GM21515 (cell line): ENCODE data around the gene CNTNAP2.

Experiments used
- ATAC-seq: cut with Tn5 transposase; IDR thresholded peaks from one replicate; pipeline ENCODE4 v1.9.1; 2021; ENCODE audit not compliant: unreplicated experiment

Gene CNTNAP2

DNA sequence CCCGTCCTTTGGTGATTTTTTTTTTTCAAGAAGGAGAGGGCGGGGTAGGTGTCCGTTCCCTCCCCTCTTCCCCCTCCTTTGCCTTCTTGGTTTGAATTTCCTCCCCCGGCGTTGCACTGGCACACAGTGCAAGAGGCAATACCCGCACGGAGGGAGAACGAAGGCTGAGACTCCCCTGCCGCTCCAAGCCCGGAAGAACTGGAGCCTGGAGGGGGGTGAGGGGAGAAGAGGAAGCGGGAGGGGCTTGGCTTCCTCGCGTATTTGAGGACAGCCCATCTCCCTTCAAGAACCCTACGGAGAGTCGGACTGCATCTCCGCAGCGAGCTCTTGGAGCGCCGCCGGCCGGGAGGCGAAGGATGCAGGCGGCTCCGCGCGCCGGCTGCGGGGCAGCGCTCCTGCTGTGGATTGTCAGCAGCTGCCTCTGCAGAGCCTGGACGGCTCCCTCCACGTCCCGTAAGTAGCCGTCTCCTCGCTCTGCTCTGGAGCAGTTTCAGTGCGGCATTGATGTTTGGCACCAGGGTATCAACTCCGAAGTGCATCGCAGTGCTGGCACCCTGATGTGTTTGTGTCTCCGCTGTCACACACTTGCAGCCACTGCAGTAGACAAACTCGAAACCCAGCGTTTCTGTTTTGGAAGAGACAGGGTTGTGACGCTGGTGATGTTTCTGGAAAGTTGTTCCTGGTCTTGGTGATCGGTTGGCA lies at the start of gene CNTNAP2:
Gene CNTNAP2 (plus strand): TSS at position 281 of the 702 bp plus-strand sequence. CDS start 76 bp downstream, at position 357.
- no peak for ATAC-seq

DNA sequence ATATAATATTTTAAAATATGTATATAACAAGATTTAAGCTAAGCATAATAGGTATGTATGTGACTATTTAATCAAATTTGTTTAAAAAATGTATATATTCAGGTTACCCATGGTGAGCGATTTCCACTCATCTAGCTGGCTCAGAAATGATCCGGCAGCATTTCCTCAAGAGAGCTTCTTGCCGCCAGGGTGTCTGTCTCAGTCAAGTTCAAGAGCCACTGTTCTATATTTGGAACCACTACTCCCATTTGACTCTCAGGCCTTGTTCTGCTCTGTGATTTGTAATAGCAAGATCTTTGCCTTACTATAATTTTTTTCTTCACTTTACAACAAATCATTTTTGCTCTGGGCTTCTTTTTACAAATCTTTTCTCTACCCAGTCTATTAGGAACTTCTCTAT lies 48.7 kb upstream of the CNTNAP2 start:
- no peak for ATAC-seq

DNA sequence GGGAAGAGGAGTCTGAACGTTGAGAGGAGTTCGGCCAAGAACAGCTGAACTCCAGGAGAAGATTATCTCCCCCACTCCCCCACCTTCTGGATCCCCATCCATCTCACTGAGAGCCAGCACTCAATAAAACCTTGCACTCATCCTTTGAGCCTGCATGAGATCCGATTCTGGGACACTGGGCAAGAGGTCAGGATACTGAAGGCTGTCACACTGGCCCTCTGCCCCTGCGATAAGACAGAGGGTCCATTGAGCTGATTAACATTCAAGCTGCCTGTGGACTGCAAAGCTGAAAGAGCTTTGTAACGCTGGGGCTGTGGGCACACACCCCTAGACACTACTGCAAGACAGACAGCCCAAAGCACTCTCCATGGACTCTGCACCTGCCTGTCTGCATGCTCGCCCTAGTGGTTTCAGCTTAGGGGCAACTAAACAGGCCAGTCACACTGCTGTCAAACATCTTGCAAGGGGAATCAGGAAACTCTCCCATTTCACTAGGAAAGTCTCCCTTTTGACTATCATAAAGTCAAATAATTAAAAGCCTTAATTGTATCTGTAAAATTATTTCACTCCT lies 42.3 kb upstream of the CNTNAP2 start:
- no peak for ATAC-seq

- no peak for ATAC-seq
Observed at GRCh38 chr7:146076344-146076743, 40.3 kb upstream of the CNTNAP2 start.

GRCh38 chr7:146084086-146084485 lies 32.5 kb upstream of the CNTNAP2 start:
- no peak for ATAC-seq

- peak; percentile 92 for ATAC-seq
Observed at GRCh38 chr7:146090023-146090645, 26.5 kb upstream of the CNTNAP2 start.

DNA sequence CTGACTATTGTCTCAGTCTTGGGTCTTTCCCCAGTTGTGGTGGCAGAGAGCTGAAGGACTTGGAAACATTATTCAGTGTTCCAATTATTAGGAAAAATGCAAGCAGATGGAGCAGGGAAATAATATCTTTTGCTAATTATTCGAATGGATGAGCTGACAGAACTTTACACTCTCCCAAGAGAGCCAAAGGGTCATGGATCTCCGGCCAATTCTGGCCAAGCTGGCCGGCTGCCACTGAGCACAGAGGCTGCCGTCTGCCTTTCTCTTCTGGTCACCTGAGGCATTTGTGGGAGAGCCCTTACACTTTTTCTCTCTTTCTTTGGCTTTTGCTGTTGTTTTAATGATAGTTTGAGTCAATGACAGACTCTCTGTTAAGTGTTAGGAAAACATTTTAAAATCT lies 22.2 kb upstream of the CNTNAP2 start:
- ATAC-seq: no peak

DNA sequence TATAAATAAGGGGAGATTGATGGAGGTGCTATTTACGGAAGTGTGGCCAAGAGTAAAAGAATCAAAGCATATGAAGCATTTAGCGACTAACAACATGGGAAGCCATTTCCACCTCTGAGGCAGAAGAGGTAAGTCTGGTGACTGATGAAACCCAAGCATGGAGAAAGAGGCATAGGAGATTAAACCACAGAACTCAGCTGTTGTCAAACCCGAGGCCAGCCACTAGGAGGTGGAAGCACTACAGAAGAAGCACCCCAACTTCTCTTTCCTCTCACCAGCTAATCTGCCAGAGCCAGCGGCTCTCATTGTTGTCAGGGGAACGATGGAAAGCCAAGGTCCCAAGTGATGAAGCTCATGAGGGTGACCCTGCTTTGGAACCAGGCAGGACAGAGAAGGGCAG lies 19.6 kb upstream of the CNTNAP2 start:
- no peak for ATAC-seq

- ATAC-seq: no peak
Observed at GRCh38 chr7:146106319-146106718, 10.3 kb upstream of the CNTNAP2 start.

- no peak for ATAC-seq
Observed at GRCh38 chr7:146112755-146113154, 3.8 kb upstream of the CNTNAP2 start.

- ATAC-seq: no peak
Observed at GRCh38 chr7:146115548-146115850, 1.1 kb upstream of the CNTNAP2 start.

GRCh38 chr7:146115851-146116520 lies 615 bp upstream of the CNTNAP2 start:
- ATAC-seq: no peak

DNA sequence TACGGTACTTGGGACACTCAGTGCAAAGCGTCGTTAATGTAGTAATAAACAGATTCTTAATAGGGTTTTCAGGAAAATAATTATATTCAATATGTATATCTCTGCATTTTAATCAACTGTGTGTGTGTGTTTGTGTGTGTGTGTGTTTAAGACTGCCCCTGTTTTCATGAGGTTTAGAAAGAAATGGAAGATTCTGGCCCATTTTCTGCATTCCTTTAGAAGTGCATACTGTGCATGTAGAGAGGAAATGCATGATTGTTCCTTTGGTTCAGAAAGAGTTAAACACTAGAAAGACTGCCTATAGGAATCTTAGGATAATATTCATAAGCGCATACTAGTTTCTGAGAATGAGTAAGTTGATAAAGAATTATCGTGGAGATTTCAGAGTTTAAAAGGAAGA lies 975 bp downstream of the CNTNAP2 start:
- ATAC-seq: no peak

DNA sequence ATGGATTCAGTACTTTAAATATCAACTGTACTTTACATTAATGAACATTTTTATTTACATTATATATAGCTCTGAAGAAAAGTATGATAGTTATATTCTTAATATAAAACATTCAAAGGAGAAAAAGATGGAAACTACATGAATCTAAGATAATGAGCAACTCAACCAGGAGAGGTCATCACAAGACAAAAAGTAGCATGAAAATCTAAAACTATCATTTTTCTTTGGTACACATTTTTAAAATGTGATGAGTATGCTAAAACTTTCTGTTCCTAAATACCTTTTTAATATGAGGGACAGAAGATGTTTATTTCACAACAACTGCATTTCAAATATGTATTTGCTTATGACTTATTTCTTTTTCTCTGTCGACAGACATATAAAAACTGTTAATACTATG lies 2.4 kb downstream of the CNTNAP2 start:
- ATAC-seq: no peak

DNA sequence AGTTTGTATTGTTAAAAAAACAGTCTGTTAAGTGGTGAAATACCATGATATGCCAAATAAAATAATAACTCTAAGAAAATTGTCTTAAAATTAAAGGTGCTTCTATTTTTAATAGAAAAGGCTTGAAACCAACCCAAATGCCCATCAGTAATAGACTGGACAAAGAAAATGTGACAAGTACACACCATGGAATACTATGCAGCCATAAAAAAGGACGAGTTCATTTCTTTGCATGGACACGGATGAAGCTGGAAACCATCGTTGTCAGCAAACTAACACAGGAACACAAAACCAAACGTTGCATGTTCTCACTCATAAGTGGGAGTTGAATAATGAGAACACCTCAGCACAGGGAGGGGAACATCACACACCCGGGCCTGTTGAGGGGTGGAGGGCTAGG lies 7.1 kb downstream of the CNTNAP2 start:
- ATAC-seq: no peak

DNA sequence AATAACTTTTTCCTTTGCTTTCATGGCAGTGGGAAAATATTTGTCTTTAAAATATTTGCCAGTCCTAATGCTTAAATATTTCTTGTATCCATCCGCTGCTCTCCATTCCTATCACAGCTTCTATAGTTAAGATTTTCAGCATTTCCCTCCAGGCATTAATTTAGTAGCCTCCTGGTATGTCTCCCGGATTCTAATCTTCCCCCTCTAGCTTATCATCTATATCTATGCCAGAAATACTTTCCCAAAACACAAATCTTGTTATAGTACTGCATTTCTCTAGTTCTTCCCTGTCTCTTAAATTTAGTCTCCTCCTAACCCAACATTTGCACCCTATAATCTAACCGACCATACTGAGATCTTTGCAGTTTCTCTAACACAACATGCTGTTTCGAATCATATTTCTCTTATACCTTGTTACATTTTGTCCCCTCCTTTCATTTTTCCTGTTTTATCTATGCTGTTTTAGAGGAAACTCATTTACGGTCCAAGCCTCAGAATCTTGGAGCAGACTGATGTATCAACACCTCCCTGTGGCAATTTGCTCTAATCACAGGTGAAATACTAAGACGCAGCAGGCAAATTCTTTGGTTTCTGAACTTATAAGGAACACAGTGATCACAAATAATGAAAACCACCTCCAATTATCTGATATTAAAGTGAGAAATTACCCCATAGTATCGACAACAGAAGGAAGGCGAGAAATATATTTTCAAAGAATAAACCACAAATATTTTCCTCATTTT lies 10.3 kb downstream of the CNTNAP2 start:
- no peak for ATAC-seq

DNA sequence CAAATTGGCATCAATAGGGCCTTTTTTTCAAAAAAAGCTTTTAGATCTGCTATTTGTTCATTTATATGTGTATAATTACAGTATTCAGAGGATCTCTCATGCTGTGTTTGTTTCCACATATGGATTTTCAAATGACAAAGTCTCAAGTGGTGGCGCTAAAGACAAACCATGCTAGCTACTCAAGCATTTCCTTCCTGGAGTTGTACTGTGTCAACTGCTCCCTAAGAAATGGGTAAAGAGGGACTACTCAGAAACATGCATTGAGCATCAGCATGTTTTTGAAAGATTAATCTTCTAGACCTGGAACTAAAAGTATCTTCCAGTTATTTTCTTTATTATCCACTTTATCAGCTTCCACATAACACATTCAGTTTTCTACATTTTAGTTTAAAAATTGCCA lies 12.7 kb downstream of the CNTNAP2 start:
- no peak for ATAC-seq

- no peak for ATAC-seq
Observed at GRCh38 chr7:146129997-146130396, 13.4 kb downstream of the CNTNAP2 start.

GRCh38 chr7:146131701-146132100 lies 15.1 kb downstream of the CNTNAP2 start:
- ATAC-seq: no peak

DNA sequence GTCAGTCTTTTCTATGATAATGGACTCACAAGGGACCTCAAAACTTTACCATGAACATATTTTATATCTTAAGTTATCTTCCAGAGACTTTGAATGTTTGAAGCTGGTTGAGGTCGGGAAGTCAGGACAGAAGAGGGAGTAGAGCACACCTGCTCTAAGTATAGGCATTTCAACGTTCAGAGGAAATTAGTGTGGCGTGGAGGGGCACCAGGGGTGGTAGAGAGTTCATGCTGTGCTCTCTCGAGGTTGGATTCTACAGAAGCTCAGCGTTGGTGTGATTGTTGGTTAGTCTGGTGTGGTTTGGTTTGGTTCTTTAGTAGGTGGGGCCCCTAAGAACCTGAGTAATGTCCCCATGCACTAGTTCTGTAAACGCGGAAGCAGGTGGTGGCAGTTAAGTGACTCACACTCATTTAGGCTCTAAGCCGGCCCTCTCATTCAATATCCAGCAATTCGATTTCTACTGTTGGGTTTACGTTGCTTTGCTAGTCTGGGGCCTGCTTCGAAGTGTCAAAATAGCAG lies 19.8 kb downstream of the CNTNAP2 start:
- no peak for ATAC-seq

DNA sequence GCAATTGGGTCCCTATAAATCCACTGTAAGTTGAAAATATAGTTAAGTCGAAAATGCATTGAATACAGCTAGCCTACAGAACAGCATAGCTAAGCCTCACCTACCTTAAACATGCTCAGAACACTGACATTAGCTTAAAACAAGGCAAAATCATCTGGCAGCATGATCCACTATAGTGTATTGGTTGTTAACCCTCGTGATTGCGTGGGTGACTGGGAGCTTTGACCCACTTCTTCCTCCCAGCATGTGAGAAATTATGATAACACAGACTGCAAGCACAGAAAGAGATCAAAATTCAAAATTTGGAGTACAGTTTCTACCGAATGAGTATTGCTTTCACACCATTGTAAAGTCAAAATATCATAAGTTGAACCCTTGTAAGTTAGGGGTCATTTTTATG lies 22.3 kb downstream of the CNTNAP2 start:
- ATAC-seq: no peak
